Superior temporal gyrus (tissue), 1 donor: ENCODE results near the gene LAMA4.

Experiments used
- DNase-seq: peaks from one replicate; pipeline ENCODE4 v3.0.0-alpha.2; 2016; ENCODE audit errors: extremely low spot score

Gene LAMA4

DNA sequence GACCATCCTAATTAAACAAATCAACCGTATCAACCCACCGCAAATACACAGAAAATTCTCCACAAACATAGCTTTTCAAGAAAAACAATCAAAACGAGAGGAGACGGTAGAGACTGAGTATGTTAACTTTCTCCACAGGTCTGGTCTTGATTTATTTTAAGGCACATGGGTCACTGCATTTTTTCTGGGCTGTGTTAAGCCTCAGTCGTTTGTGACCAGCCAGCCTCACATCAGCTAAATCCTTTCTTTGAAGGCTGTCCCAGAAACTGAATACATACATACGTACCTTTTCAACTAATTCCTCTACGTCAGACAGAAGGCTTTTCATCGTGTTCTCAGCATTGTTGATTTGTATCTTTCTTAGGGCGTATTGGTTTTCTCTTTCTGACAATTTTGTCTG, 69.4 kb downstream of the LAMA4 start:
- DNase-seq, result no peak

DNA sequence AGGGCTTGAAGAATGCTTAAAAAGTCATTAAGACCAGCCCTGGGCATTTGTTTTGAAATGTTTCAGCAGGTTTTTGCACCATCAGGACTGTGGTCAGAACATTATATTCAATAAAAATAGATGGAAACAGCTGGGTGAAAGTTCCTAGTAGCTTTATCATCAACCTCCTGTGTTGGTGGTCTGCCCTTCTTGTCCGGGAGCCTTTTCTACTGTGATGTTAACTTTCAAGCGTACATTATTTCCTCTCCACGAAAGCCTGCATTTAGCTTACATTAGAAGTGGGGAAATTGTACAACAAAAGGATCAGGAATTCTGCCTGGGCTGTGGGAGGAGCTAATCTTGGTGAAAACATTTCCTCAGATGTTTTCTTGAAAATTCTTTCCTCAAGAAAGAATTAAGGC, 71.1 kb downstream of the LAMA4 start:
- DNase-seq, result no peak

DNA sequence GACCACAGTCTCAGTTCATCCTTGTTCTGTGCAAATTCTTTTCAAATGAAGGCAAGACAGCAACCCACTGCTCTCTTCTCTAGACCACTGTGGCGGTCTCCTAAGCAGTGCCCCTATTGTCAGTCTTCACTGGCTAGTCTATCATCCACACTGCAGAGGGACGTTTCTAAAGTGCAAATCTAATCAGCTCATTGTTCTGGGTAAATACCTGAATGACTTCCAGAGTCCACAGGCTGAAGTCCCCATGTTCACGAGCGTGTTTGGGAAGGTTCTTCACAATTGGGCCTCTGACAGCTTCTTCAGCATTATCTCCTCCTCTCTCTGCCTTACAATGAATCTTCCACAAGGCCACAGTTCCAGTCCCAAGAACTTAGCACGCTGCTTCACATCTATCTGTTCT, 73.2 kb downstream of the LAMA4 start:
- no peak for DNase-seq

DNA sequence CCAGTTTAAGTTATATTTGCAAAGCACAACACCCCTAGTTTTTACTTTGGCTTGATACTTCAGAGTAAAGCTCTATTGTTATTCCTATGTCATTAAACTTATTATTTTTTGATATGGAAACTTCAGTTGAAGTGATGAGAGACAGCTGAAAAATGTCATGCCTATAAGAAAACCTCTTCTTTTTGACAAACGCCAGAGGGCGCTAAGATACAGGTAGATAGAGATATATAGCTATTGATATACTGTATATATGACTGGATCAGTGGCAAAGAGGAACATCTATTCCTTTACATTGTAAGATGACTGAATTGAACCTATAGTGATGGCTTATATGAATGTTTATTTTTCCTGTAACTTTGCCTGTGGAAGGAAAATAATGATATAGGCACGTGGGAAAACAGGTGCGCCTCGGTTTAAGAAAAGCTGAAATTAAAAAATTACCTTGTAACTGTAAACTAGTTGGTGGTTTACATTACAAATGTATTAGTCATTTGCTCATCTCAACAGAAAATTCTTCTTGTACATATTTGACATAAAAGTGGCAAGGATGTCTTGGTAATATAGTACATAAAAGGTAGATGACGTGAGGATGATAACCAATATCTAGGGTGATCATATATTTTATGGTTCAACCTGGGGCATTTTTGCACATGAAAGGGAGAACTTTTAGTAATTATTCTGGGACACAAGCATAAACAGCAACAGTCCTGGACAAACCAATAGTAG, 74.1 kb downstream of the LAMA4 start:
- peak; percentile 92 for DNase-seq

DNA sequence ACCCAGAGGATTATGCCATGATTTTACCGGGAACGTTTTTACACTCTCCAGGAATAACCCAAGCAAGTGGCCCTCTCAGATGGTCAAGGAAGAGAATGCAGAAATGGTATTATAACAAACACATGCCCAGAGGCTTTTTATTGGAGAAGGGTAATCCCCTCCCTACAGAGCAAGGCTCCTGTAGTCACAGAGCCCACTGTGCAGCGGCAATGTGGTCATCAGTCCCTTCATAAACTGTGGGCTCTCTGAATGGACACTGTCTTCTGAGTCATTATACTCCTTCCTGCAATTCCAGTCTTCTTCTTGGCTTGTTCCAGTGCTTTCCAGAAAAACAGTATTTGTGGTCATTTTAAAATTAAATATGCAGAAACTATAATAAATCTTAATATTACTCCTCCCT, 74.7 kb downstream of the LAMA4 start:
- no peak for DNase-seq

DNA sequence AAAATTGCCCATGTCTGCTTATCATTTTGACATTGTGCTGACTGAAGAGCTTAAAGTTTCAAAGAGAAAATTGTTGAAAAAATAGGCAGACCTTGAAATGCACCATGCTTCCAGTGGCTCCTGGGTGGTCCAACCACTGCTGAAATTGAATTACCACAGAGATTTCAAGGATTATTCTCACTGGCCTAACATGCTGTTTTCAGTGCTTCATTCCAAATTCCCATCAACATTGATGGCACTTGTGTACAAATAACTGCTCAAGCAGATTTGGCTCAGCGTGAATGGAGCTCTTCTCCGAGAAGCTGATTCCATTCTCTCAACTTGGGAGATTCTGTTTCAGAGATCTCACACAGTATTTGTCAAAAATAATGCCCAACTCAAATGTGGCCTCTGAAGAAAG, 75.5 kb downstream of the LAMA4 start:
- no peak for DNase-seq

GRCh38 chr6:112177092-112177491, 77.3 kb downstream of the LAMA4 start:
- DNase-seq, result no peak

DNA sequence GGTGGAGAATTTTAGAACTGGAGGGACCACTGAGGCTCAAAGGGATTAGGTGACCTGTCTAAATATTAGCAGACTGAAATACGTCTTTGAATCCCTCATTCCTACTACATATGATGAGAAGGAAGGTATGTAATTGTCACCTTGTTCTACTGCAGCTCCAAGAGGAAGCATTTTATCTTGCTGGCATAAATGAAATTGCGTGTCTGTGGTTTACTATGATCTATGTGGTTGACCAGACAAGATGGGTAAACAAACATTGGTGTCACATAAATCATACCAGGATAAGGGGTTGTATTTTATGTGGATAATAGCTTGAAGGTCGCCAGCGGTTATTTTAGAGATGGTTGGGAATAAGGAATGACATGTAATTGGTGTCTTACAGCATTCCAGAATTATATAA, 78.2 kb downstream of the LAMA4 start:
- DNase-seq, result no peak

GRCh38 chr6:112173221-112173804, 81.1 kb downstream of the LAMA4 start:
- DNase-seq, result no peak

GRCh38 chr6:112172540-112172939, 81.8 kb downstream of the LAMA4 start:
- no peak for DNase-seq

DNA sequence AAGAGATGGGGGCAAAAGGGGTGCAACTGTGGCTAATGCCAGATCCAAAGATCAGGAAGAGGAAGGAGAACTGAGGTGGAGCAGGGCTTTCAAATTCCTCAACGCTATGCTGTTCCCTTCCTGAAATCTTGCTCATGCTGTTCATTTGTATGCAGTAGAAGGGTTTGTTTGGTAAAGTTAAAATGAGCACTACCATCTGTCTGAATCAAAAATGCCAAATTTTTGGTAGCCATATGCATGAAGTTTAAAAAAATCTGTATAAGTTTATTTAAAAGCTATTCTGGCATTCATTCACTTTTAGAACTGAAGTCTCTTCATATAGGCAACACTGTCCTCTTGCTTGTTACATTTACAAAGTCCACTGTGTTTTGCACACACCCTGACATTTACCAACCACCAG, 84.8 kb downstream of the LAMA4 start:
- DNase-seq, result no peak

GRCh38 chr6:112163295-112164257, 90.8 kb downstream of the LAMA4 start:
- DNase-seq, result peak; percentile 67

DNA sequence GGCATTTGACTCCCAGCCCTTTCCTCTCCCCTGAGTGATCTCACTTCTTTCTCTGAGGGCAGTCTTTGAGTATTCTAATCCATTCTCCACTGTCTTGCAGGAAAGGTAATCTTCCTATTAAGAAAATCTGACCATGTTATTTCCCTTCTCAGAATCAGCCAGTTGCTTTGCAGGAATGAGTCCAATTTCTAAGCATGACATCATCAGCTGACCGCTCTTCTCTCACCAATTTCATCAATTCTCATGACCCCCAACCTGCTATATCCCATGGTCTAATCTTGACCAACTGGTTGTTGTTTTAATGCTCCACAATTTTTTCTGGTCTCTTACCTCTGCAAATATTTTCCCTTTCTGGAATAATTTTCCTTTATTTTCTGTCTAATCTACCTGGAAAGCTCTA, 93.6 kb downstream of the LAMA4 start:
- DNase-seq, result no peak

- no peak for DNase-seq
These were observed 97.7 kb downstream of the LAMA4 start for GRCh38 chr6:112156668-112157067.

- DNase-seq, result no peak
These were observed 98.5 kb downstream of the LAMA4 start for GRCh38 chr6:112155886-112156285.

GRCh38 chr6:112154711-112155110, 99.7 kb downstream of the LAMA4 start:
- no peak for DNase-seq

DNA sequence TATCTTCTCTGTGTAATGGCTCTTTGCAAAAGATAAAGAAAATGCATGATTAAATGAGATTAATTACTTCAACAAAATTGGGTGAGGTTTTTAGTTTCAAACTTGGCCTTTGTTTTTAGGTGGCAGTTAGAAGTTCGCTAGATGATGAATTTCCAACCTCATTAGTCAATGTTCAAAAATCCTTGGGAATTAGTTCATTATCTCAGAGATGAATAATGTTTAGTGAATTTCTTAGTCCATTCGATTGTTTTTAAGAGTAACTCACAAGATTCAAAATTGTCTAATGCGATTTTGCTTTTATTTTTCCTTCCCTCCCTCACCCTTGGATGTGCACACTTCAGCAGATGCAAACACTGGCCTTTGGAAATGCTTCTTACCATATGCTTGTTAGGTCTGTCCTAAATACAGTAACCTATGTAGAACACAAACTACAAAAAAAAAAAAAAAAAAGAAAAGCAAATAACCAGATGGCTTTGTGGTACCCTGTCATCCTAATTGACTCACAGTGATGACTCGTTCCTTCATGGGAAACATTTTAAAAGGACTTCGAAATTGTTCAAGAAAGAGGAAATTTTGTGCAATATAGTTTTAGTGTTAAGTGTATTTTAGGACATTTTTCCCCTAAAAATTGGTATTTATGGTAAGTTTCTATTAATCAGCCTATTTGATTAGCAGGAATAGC, 100.3 kb downstream of the LAMA4 start:
- no peak for DNase-seq

- DNase-seq, result no peak
These were observed 104.0 kb downstream of the LAMA4 start for GRCh38 chr6:112150363-112150762.

DNA sequence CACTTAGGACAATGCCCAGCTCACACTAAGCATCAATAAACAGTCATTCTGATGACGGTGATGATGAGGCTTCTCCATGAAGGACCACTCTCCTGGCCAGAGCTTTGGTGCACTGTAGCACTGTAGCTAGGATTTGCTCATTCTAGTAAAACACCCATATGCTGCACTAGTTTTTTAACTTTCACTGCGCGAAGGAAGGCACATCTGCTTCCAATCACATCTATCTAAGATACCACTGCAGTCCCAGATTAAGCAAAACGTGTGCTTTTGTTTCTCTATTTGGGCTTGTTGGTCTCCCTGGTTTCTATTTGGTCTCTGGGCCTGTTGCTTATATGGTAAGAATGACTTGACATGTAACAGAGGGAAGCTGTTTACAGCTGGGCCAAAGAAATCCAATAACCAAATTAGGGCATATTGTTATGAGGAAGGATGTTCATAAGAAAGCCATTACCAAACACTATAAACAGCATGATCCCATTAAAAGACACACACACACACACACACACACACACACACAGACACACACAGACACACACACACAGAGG, 104.6 kb downstream of the LAMA4 start:
- no peak for DNase-seq

GRCh38 chr6:112149236-112149635, 105.1 kb downstream of the LAMA4 start:
- DNase-seq, result no peak

- DNase-seq, result no peak
These were observed 106.3 kb downstream of the LAMA4 start for GRCh38 chr6:112148103-112148502.

DNA sequence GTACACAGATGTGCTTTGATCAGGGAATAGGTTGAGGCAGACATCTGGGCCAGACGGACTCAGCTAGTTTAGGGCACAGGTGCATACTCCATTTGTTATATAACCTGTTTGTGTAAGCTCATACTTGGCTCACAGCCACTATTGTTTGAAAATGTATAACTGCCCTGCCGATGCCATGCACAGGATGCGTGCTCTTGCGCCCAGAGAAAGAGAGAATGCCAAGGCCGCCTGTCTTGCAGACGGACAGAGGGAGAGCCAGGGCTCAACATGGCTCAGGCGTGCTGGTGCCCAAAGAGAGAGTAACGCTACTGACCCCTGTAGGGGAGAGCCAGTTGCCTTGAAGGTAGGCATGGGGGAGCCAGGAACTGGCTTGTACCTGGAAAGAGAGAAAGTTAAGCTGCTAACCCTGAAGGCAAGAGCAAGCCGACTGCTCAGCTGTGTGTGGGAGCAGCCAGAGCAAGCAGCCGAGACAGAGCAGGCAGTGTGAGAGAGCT, 109.2 kb downstream of the LAMA4 start:
- no peak for DNase-seq
